ENCODE data around the gene CLRN3. TPM values are rescaled to one million over a fixed set of nuclear protein-coding genes. Genes with fewer than 3 reads are reported as not detected.

The CLRN3 gene
- total RNA-seq, 2 experiments from 2014 or later, result not detected

DNA sequence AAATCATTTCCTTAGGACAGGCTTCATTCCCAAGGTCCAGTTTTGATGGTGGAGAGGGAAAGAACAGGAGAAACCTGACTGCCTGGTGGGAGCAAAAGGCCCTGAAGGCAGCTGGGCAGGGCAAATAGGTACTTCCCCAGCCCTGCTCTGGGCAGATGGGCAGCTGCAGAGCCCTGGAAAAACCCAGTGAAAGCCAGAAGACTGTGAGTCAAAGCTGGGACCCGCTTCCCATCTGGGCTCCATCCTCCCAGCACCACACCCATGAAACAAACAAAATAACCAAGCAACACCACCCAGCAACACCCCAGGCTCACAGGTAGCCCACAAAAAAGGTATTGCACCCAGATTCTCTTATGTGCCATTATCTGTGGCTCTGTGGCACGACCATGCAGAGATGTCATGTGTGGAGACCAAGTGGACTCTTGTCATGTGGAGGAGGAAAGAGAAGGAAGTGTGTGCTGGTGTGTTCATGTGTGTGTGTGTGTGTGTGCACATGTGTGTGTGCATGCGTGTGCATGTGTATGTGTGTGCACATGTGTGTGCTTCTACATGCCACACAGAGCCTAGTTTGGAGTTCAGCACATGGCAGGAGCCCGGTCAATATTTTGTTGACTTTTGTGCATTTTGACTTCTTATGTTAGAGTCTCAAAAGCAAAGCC is 9.8 kb downstream of the CLRN3 start:
- Mint-ChIP-seq H3K4me3 (no peak overlapping the region), H3K36me3 (ENCODE audit: low read depth) (no peaks in the 10 kb centered on the region), H3K27ac (no peak overlapping the region), H3K4me1 (ENCODE audit: low read depth) (peaks cover 2% of the 10 kb centered on the region), H3K27me3 (no peaks in the 10 kb centered on the region), H3K9me3 (no peaks in the 10 kb centered on the region)
- TF ChIP-seq, protein P1, sequence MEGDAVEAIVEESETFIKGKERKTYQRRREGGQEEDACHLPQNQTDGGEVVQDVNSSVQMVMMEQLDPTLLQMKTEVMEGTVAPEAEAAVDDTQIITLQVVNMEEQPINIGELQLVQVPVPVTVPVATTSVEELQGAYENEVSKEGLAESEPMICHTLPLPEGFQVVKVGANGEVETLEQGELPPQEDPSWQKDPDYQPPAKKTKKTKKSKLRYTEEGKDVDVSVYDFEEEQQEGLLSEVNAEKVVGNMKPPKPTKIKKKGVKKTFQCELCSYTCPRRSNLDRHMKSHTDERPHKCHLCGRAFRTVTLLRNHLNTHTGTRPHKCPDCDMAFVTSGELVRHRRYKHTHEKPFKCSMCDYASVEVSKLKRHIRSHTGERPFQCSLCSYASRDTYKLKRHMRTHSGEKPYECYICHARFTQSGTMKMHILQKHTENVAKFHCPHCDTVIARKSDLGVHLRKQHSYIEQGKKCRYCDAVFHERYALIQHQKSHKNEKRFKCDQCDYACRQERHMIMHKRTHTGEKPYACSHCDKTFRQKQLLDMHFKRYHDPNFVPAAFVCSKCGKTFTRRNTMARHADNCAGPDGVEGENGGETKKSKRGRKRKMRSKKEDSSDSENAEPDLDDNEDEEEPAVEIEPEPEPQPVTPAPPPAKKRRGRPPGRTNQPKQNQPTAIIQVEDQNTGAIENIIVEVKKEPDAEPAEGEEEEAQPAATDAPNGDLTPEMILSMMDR (IDR thresholded peaks at IDR 0.05), result no peak
- ATAC-seq (no peak), DNase-seq (no peak)
- ChIA-PET POLR2A (no interaction called here), CTCF (no interaction called here)
- intact Hi-C loops (cut with micrococcal nuclease), result no loop called here

DNA sequence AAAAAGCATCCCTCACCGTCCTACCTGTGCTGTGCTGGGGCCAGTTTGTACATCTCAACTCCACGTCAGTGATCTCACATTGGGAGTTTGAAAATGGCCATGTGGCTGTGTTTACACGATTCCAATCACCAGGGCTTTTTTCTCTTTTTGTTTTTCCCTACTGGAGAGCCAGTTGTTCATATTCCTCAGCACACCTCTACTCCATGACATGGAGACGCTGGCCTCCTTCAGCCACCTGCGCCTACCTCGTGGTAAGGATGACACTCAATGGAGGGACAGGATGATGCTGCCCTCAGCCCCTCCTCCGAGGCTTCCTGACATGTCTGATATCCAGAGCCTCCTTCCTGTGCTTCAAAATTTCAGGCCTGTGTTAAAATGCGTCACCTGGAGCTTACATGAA is 10.3 kb downstream of the CLRN3 start:
- no peaks in the 10 kb centered on the region for H3K9me3 Mint-ChIP-seq
- DNase-seq, result no peak
- POLR2A ChIA-PET, result interaction anchor here (0.7 kb wide), 1 partner anchor 14 kb away, joined by 3 read pairs; no protein-coding TSS in a partner anchor

DNA sequence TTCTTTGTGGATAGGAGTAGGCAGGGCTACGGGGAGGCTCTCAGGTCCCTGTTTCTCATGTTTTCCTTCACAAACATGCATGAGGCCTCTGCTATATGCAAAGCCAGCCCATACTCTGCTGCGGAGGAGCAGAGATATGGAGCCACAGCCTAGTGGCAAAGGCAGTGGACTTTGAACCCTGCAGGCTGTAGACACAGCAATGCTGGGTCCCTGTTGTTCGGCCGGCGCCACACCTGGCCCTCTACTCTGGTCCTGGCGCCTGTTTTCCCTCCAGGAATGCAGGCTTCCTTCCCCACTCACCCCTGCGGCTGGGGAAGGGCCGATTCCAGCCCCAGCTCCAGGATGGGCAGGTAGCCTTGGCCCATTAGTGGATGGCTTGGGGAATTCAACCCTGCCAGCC is 11.5 kb downstream of the CLRN3 start:
- intact Hi-C loops (cut with micrococcal nuclease), result no loop called here
- CTCF ChIA-PET, result interaction anchor here (1.5 kb wide), 1 partner anchor 188 kb away, joined by 4 read pairs; no protein-coding TSS in a partner anchor
- Mint-ChIP-seq H3K4me3 (no peak overlapping the region), H3K36me3 (ENCODE audit: low read depth) (no peaks in the 10 kb centered on the region), H3K27ac (no peak overlapping the region), H3K27me3 (no peaks in the 10 kb centered on the region), H3K4me1 (ENCODE audit: low read depth) (peaks cover 2% of the 10 kb centered on the region), H3K9me3 (no peaks in the 10 kb centered on the region)
- TF ChIP-seq, protein P1 (IDR thresholded peaks at IDR 0.05), result no peak
- no peak for ATAC-seq
- no peak for DNase-seq
- POLR2A ChIA-PET, result no interaction called here

More for the DNA sequence above, 10.3 kb downstream of the CLRN3 start:
- Mint-ChIP-seq H3K4me3 (no peak overlapping the region), H3K27ac (no peak overlapping the region), H3K36me3 (ENCODE audit: low read depth) (no peaks in the 10 kb centered on the region), H3K27me3 (no peaks in the 10 kb centered on the region), H3K4me1 (ENCODE audit: low read depth) (peaks cover 2% of the 10 kb centered on the region)
- CTCF ChIA-PET, result no interaction called here
- TF ChIP-seq, protein P1 (IDR thresholded peaks at IDR 0.05), result no peak
- ATAC-seq, result no peak
- intact Hi-C loops (cut with micrococcal nuclease), result no loop called here

DNA sequence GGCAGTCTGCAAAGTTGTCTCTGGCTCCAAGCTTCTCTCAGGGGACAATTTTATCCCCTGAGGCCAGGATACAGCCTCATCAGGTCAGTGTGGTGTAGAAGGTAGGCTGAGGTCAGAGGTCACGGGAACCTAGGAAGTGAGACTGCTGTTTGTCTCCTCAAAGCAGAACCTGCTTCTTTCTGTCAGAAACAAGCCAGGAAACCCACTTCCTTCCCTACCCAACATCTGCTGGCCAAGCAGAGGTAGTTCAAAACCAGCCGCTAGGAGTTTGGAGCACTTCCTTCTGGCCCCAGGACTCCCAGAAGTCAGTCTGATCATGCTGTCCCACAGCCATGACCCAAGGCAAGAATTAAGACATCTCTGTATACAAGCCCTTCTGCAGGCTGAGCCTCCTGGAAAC is 12.2 kb downstream of the CLRN3 start:
- Mint-ChIP-seq H3K27ac (no peak overlapping the region), H3K4me1 (ENCODE audit: low read depth) (peaks cover 2% of the 10 kb centered on the region), H3K9me3 (no peaks in the 10 kb centered on the region), H3K27me3 (no peaks in the 10 kb centered on the region), H3K4me3 (no peak overlapping the region), H3K36me3 (ENCODE audit: low read depth) (no peaks in the 10 kb centered on the region)
- CTCF ChIA-PET, result interaction anchor here (0.7 to 2.5 kb wide), 3 partner anchors 27 to 188 kb away, joined by 3 to 8 read pairs (median 4); no protein-coding TSS in a partner anchor
- TF ChIP-seq, protein P1 (IDR thresholded peaks at IDR 0.05), result no peak
- ATAC-seq (no peak), DNase-seq (no peak)
- intact Hi-C loops (cut with micrococcal nuclease), result no loop called here
- POLR2A ChIA-PET, result no interaction called here

DNA sequence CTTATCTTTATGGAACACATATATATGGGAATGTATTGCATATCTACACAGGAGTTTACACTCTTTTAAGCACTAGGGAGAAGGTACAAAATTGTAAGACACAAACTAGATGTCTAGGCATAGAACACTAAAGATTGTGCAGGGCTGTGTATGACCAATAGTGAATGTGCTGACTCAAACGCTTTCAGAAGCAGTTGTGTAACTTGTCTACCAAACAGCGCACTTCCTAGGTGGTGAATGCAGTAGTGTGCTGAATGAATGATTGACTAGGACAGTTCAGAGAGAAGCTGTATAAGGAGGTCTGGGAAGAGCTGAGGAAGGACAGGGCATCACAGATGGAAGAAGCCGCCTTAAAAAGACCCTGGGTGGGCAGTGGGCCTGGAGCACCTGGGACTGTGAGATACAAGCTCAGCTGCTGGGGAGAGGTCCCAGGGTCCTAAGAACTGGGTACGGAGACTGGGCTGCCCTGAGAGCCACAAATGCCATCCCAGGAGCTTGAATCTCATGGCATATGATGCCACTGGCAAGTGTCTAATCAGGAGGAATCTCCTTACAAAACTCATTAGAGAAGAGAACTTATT is 14.2 kb downstream of the CLRN3 start:
- CTCF ChIA-PET, result interaction anchor here (0.6 to 2.5 kb wide), 3 partner anchors 25 to 285 kb away, joined by 3 to 8 read pairs (median 3); no protein-coding TSS in a partner anchor
- ATAC-seq, result no peak
- POLR2A ChIA-PET, result no interaction called here

More for the DNA sequence above, 14.2 kb downstream of the CLRN3 start:
- no peak overlapping the region for H3K27ac Mint-ChIP-seq
- no peaks in the 10 kb centered on the region for H3K9me3 Mint-ChIP-seq
- DNase-seq, result no peak
- H3K36me3 Mint-ChIP-seq (ENCODE audit: low read depth), result no peaks in the 10 kb centered on the region
- H3K4me1 Mint-ChIP-seq (ENCODE audit: low read depth), result peaks cover 2% of the 10 kb centered on the region
- no peak overlapping the region for H3K4me3 Mint-ChIP-seq
- TF ChIP-seq, protein P1 (IDR thresholded peaks at IDR 0.05), result no peak
- no peaks in the 10 kb centered on the region for H3K27me3 Mint-ChIP-seq
- intact Hi-C loops (cut with micrococcal nuclease), result no loop called here

Measured in activated CD8-positive, alpha-beta T cell treated with anti-CD3 and anti-CD28 coated beads for 36 hours (primary cell).